Measurements from ENCODE around the gene ANXA5. TPM values are rescaled to one million over a fixed set of nuclear protein-coding genes. Genes with fewer than 3 reads are reported as not detected.
"Not testable (repeated sequence)": the region's sequence is repeated elsewhere in the genome, so short reads cannot be mapped to it uniquely, and the experiment has no call there.

ANXA5 gene
- total RNA-seq, 2 experiments from 2014 or later, result 98.4 to 99.5 TPM

- intact Hi-C loops (cut with micrococcal nuclease), result no loop called here
- Mint-ChIP-seq H3K4me3 (no peak overlapping the region), H3K4me1 (ENCODE audit: low read depth) (no peaks in the 10 kb centered on the region), H3K9me3 (no peaks in the 10 kb centered on the region), H3K36me3 (ENCODE audit: low read depth) (peaks cover 23% of the 10 kb centered on the region), H3K27me3 (ENCODE audit: low read depth) (no peaks in the 10 kb centered on the region), H3K27ac (no peak overlapping the region)
- CTCF ChIA-PET, result interaction anchor here (0.6 kb wide), 2 partner anchors 96 to 191 kb away, joined by 4 read pairs; no protein-coding TSS in a partner anchor
- DNase-seq, result no peak
Observed at GRCh38 chr4:121669163-121669550, 27.6 kb downstream of the ANXA5 start.

GRCh38 chr4:121668368-121669162 lies 28.2 kb downstream of the ANXA5 start:
- no peaks in the 10 kb centered on the region for H3K9me3 Mint-ChIP-seq
- peaks cover 23% of the 10 kb centered on the region for H3K36me3 Mint-ChIP-seq (ENCODE audit: low read depth)
- CTCF ChIA-PET, result interaction anchor here (0.6 to 1.0 kb wide), 4 partner anchors 12 to 191 kb away, joined by 4 read pairs; no protein-coding TSS in a partner anchor
- no peaks in the 10 kb centered on the region for H3K27me3 Mint-ChIP-seq (ENCODE audit: low read depth)
- intact Hi-C loops (cut with micrococcal nuclease), result no loop called here
- no peak overlapping the region for H3K27ac Mint-ChIP-seq
- H3K4me3 Mint-ChIP-seq, result no peak overlapping the region
- DNase-seq, result no peak
- no peaks in the 10 kb centered on the region for H3K4me1 Mint-ChIP-seq (ENCODE audit: low read depth)

- Mint-ChIP-seq H3K4me3 (no peak overlapping the region), H3K27me3 (ENCODE audit: low read depth) (no peaks in the 10 kb centered on the region), H3K4me1 (ENCODE audit: low read depth) (no peaks in the 10 kb centered on the region), H3K36me3 (ENCODE audit: low read depth) (peaks cover 14% of the 10 kb centered on the region), H3K9me3 (no peaks in the 10 kb centered on the region), H3K27ac (no peak overlapping the region)
- CTCF ChIA-PET, result interaction anchor here (1.0 kb wide), 1 partner anchor 12 kb away, joined by 3 read pairs; no protein-coding TSS in a partner anchor
- intact Hi-C loops (cut with micrococcal nuclease), result no loop called here
- no peak for DNase-seq
Observed at GRCh38 chr4:121666091-121666679, 30.6 kb downstream of the ANXA5 start.

- H3K36me3 Mint-ChIP-seq (ENCODE audit: low read depth), result peaks cover 12% of the 10 kb centered on the region
- H3K27ac Mint-ChIP-seq, result no peak overlapping the region
- CTCF ChIA-PET, result no interaction called here
- DNase-seq, result no peak
- no peaks in the 10 kb centered on the region for H3K27me3 Mint-ChIP-seq (ENCODE audit: low read depth)
- H3K4me1 Mint-ChIP-seq (ENCODE audit: low read depth), result no peaks in the 10 kb centered on the region
- H3K4me3 Mint-ChIP-seq, result no peak overlapping the region
- intact Hi-C loops (cut with micrococcal nuclease), result no loop called here
- H3K9me3 Mint-ChIP-seq, result no peaks in the 10 kb centered on the region
Observed at GRCh38 chr4:121665371-121665770, 31.4 kb downstream of the ANXA5 start.

- Mint-ChIP-seq H3K4me3 (no peak overlapping the region), H3K4me1 (ENCODE audit: low read depth) (no peaks in the 10 kb centered on the region), H3K9me3 (no peaks in the 10 kb centered on the region), H3K36me3 (ENCODE audit: low read depth) (peaks cover 5% of the 10 kb centered on the region), H3K27ac (no peak overlapping the region), H3K27me3 (ENCODE audit: low read depth) (no peaks in the 10 kb centered on the region)
- CTCF ChIA-PET, result no interaction called here
- DNase-seq, result no peak
- intact Hi-C loops (cut with micrococcal nuclease), result no loop called here
Observed at GRCh38 chr4:121662225-121662624, 34.6 kb downstream of the ANXA5 start.

GRCh38 chr4:121660175-121660933 lies 36.4 kb downstream of the ANXA5 start:
- H3K36me3 Mint-ChIP-seq (ENCODE audit: low read depth); H3K27ac Mint-ChIP-seq; intact Hi-C loops (cut with micrococcal nuclease); DNase-seq; H3K9me3 Mint-ChIP-seq; H3K4me3 Mint-ChIP-seq; H3K4me1 Mint-ChIP-seq (ENCODE audit: low read depth); CTCF ChIA-PET; H3K27me3 Mint-ChIP-seq (ENCODE audit: low read depth): not testable (repeated sequence)

GRCh38 chr4:121658125-121658524 lies 38.7 kb downstream of the ANXA5 start:
- no peaks in the 10 kb centered on the region for H3K4me1 Mint-ChIP-seq (ENCODE audit: low read depth)
- no peak overlapping the region for H3K27ac Mint-ChIP-seq
- intact Hi-C loops (cut with micrococcal nuclease), result loop anchor here (5.0 kb wide), 1 partner anchor 466 kb away; no protein-coding TSS in a partner anchor
- H3K27me3 Mint-ChIP-seq (ENCODE audit: low read depth), result peaks cover 4% of the 10 kb centered on the region
- no peak for DNase-seq
- H3K9me3 Mint-ChIP-seq, result no peaks in the 10 kb centered on the region
- no peaks in the 10 kb centered on the region for H3K36me3 Mint-ChIP-seq (ENCODE audit: low read depth)
- no peak overlapping the region for H3K4me3 Mint-ChIP-seq
- CTCF ChIA-PET, result no interaction called here

GRCh38 chr4:121656269-121656641 lies 40.5 kb downstream of the ANXA5 start:
- intact Hi-C loops (cut with micrococcal nuclease), result loop anchor here (1.0 to 5.0 kb wide), 5 partner anchors 71 to 464 kb away; no protein-coding TSS in a partner anchor
- Mint-ChIP-seq H3K4me3 (no peak overlapping the region), H3K27me3 (ENCODE audit: low read depth) (peaks cover 6% of the 10 kb centered on the region), H3K4me1 (ENCODE audit: low read depth) (no peaks in the 10 kb centered on the region), H3K27ac (no peak overlapping the region), H3K36me3 (ENCODE audit: low read depth) (no peaks in the 10 kb centered on the region), H3K9me3 (no peaks in the 10 kb centered on the region)
- CTCF ChIA-PET, result interaction anchor here (0.7 to 2.1 kb wide), 6 partner anchors 12 to 285 kb away, joined by 3 to 9 read pairs (median 5); no protein-coding TSS in a partner anchor
- DNase-seq, result peak; percentile 56

- no peak for DNase-seq
- Mint-ChIP-seq H3K27me3 (ENCODE audit: low read depth) (peaks cover 6% of the 10 kb centered on the region), H3K27ac (no peak overlapping the region), H3K36me3 (ENCODE audit: low read depth) (no peaks in the 10 kb centered on the region), H3K4me1 (ENCODE audit: low read depth) (no peaks in the 10 kb centered on the region), H3K9me3 (no peaks in the 10 kb centered on the region), H3K4me3 (no peak overlapping the region)
- CTCF ChIA-PET, result interaction anchor here (1.4 to 2.1 kb wide), 3 partner anchors 12 to 196 kb away, joined by 4 to 9 read pairs (median 5); no protein-coding TSS in a partner anchor
- intact Hi-C loops (cut with micrococcal nuclease), result loop anchor here (1.0 to 5.0 kb wide), 5 partner anchors 71 to 463 kb away; no protein-coding TSS in a partner anchor
Observed at GRCh38 chr4:121655320-121656268, 41.2 kb downstream of the ANXA5 start.

GRCh38 chr4:121654738-121655137 lies 42.0 kb downstream of the ANXA5 start:
- H3K36me3 Mint-ChIP-seq (ENCODE audit: low read depth), result no peaks in the 10 kb centered on the region
- H3K27me3 Mint-ChIP-seq (ENCODE audit: low read depth), result peaks cover 6% of the 10 kb centered on the region
- H3K4me1 Mint-ChIP-seq (ENCODE audit: low read depth), result no peaks in the 10 kb centered on the region
- DNase-seq, result no peak
- intact Hi-C loops (cut with micrococcal nuclease), result loop anchor here (5.0 kb wide), 1 partner anchor 462 kb away; no protein-coding TSS in a partner anchor
- CTCF ChIA-PET, result no interaction called here
- no peak overlapping the region for H3K4me3 Mint-ChIP-seq
- no peaks in the 10 kb centered on the region for H3K9me3 Mint-ChIP-seq
- no peak overlapping the region for H3K27ac Mint-ChIP-seq

GRCh38 chr4:121653986-121654385 lies 42.8 kb downstream of the ANXA5 start:
- intact Hi-C loops (cut with micrococcal nuclease), result no loop called here
- CTCF ChIA-PET, result interaction anchor here (0.9 to 1.0 kb wide), 2 partner anchors 13 to 38 kb away, joined by 3 read pairs; no protein-coding TSS in a partner anchor
- no peak for DNase-seq
- Mint-ChIP-seq H3K4me1 (ENCODE audit: low read depth) (no peaks in the 10 kb centered on the region), H3K27me3 (ENCODE audit: low read depth) (peaks cover 6% of the 10 kb centered on the region), H3K36me3 (ENCODE audit: low read depth) (no peaks in the 10 kb centered on the region), H3K4me3 (no peak overlapping the region), H3K9me3 (no peaks in the 10 kb centered on the region), H3K27ac (no peak overlapping the region)
